ENCODE data around the gene SLC37A2. TPM values are rescaled to one million over a fixed set of nuclear protein-coding genes. Genes with fewer than 3 reads are reported as not detected.

The SLC37A2 gene
- total RNA-seq, 1 donor from 2014 or later, result 1.3 TPM

DNA sequence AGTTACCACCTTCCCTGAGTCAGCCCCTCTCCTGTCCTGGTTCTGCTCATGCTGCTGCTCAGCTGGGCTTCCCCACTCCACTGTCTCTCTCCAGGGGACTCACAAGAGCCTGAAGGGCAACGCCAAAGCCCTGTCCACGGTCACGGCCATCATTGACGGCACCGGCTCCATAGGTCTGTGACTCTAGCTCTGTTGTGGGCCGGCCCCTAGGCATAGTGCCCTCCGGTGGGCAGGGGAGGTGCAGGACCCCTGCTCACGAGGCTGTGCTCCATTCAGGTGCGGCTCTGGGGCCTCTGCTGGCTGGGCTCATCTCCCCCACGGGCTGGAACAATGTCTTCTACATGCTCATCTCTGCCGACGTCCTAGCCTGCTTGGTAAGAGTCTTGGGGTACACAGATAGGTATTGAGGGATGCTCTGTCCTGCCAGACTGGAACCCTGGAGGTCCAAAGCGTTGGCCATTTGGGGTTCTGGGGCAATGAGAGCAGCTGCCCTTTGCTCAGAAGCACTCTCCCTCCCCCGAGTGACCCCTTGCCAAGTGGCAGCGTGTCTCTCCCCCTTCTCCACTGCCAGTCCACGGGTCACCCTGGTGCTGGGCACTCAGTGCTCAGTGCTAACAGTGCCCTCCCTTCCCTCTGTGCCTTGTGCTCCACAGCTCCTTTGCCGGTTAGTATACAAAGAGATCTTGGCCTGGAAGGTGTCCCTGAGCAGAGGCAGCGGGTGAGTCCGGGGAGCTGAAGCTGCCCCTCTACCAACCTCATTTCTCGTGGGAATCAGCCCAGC is 22.4 kb downstream of the SLC37A2 start:
- no peaks in the 10 kb centered on the region for H3K36me3 Mint-ChIP-seq (ENCODE audit: low read depth, unreplicated experiment)
- DNase-seq (ENCODE audit: low read depth) (no peak), FAIRE-seq (no peak)
- H3K9me3 Mint-ChIP-seq (ENCODE audit: unreplicated experiment), result peaks cover 1% of the 10 kb centered on the region
- peaks cover 14% of the 10 kb centered on the region for H3K4me1 ChIP-seq (ENCODE audit: insufficient read depth, low read length)
- H3K4me1 Mint-ChIP-seq (ENCODE audit: low read depth, unreplicated experiment), result peaks cover 11% of the 10 kb centered on the region
- H3K9ac ChIP-seq (ENCODE audit: low read length), result no peak overlapping the region
- H3K27ac Mint-ChIP-seq (ENCODE audit: unreplicated experiment), result no peak overlapping the region
- H3K9me3 ChIP-seq (ENCODE audit: insufficient read depth, low read depth, low read length), result no peaks in the 10 kb centered on the region
- no peaks in the 10 kb centered on the region for H3K79me2 ChIP-seq (ENCODE audit: insufficient read depth, low read length)
- H3K27me3 Mint-ChIP-seq (ENCODE audit: low read depth, unreplicated experiment), result peaks cover 7% of the 10 kb centered on the region
- H3K4me3 ChIP-seq (ENCODE audit: insufficient read depth, low read depth, low read length), result no peak overlapping the region
- H3K27me3 ChIP-seq (ENCODE audit: insufficient read depth, low read length), result no peaks in the 10 kb centered on the region
- H3K4me2 ChIP-seq (ENCODE audit: low read length), result no peak overlapping the region
- no peak overlapping the region for H3K4me3 Mint-ChIP-seq (ENCODE audit: unreplicated experiment)
- no peak overlapping the region for H3K27ac ChIP-seq (ENCODE audit: low read depth, low read length)
- TF ChIP-seq EZH2 (IDR thresholded peaks at IDR 0.05; ENCODE audit: insufficient read depth, low read length) (no peak), CTCF (IDR thresholded peaks at IDR 0.05; ENCODE audit: insufficient read depth, low read depth, low read length) (no peak)
- H2AFZ ChIP-seq (ENCODE audit: low read depth, low read length), result no peak overlapping the region
- no peaks in the 10 kb centered on the region for H4K20me1 ChIP-seq (ENCODE audit: insufficient read depth, low read length)
- H3K36me3 ChIP-seq (ENCODE audit: insufficient read depth, low read length), result no peaks in the 10 kb centered on the region

GRCh38 chr11:125086633-125087296 is 23.7 kb downstream of the SLC37A2 start:
- H3K9me3 Mint-ChIP-seq (ENCODE audit: unreplicated experiment), result no peaks in the 10 kb centered on the region
- FAIRE-seq, result no peak
- H3K27ac Mint-ChIP-seq (ENCODE audit: unreplicated experiment), result no peak overlapping the region

DNA sequence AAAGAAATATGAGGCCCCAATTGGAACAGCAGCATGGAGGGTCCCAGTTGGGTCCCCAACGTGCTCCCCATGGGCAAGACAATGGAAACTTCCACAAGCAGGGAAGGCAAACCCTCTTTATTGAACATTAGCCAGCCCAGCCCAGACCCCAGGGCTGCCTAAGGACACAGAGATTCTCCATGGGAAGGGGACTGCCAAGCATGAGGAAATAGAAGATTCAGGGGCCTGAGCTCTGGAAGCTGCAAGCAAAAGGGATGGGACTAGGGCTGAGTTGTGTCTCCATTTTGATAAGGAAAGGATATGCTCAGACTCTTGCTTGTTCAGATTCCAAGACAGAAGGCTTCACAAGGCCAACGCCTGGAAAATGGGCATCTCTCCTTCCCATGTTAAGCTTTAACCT is 25.0 kb downstream of the SLC37A2 start:
- H3K9ac ChIP-seq (ENCODE audit: low read length), result no peak overlapping the region
- H3K9me3 ChIP-seq (ENCODE audit: insufficient read depth, low read depth, low read length), result no peaks in the 10 kb centered on the region
- peaks cover 22% of the 10 kb centered on the region for H3K4me1 ChIP-seq (ENCODE audit: insufficient read depth, low read length)
- no peaks in the 10 kb centered on the region for H3K9me3 Mint-ChIP-seq (ENCODE audit: unreplicated experiment)
- DNase-seq (ENCODE audit: low read depth), result no peak
- no peak for TF ChIP-seq CTCF (IDR thresholded peaks at IDR 0.05; ENCODE audit: insufficient read depth, low read depth, low read length)
- TF ChIP-seq EZH2 (IDR thresholded peaks at IDR 0.05; ENCODE audit: insufficient read depth, low read length), result no peak
- peaks cover 23% of the 10 kb centered on the region for H3K4me1 Mint-ChIP-seq (ENCODE audit: low read depth, unreplicated experiment)
- H3K27me3 Mint-ChIP-seq (ENCODE audit: low read depth, unreplicated experiment), result peaks cover 7% of the 10 kb centered on the region
- no peak overlapping the region for H3K27ac Mint-ChIP-seq (ENCODE audit: unreplicated experiment)
- no peaks in the 10 kb centered on the region for H3K79me2 ChIP-seq (ENCODE audit: insufficient read depth, low read length)
- no peak overlapping the region for H3K4me3 Mint-ChIP-seq (ENCODE audit: unreplicated experiment)
- FAIRE-seq, result no peak
- H2AFZ ChIP-seq (ENCODE audit: low read depth, low read length), result no peak overlapping the region
- no peaks in the 10 kb centered on the region for H3K36me3 ChIP-seq (ENCODE audit: insufficient read depth, low read length)
- H3K27me3 ChIP-seq (ENCODE audit: insufficient read depth, low read length), result no peaks in the 10 kb centered on the region
- no peaks in the 10 kb centered on the region for H4K20me1 ChIP-seq (ENCODE audit: insufficient read depth, low read length)
- no peak overlapping the region for H3K27ac ChIP-seq (ENCODE audit: low read depth, low read length)
- no peak overlapping the region for H3K4me2 ChIP-seq (ENCODE audit: low read length)
- no peak overlapping the region for H3K4me3 ChIP-seq (ENCODE audit: insufficient read depth, low read depth, low read length)
- no peaks in the 10 kb centered on the region for H3K36me3 Mint-ChIP-seq (ENCODE audit: low read depth, unreplicated experiment)

More at GRCh38 chr11:125086633-125087296, 23.7 kb downstream of the SLC37A2 start:
- TF ChIP-seq EZH2 (IDR thresholded peaks at IDR 0.05; ENCODE audit: insufficient read depth, low read length), result no peak
- Histone ChIP-seq H3K27ac (ENCODE audit: low read depth, low read length) (no peak overlapping the region), H3K9me3 (ENCODE audit: insufficient read depth, low read depth, low read length) (no peaks in the 10 kb centered on the region), H3K9ac (ENCODE audit: low read length) (no peak overlapping the region), H3K27me3 (ENCODE audit: insufficient read depth, low read length) (no peaks in the 10 kb centered on the region), H4K20me1 (ENCODE audit: insufficient read depth, low read length) (no peaks in the 10 kb centered on the region), H2AFZ (ENCODE audit: low read depth, low read length) (no peak overlapping the region), H3K4me2 (ENCODE audit: low read length) (no peak overlapping the region), H3K4me1 (ENCODE audit: insufficient read depth, low read length) (peaks cover 25% of the 10 kb centered on the region), H3K4me3 (ENCODE audit: insufficient read depth, low read depth, low read length) (no peak overlapping the region), H3K36me3 (ENCODE audit: insufficient read depth, low read length) (no peaks in the 10 kb centered on the region), H3K79me2 (ENCODE audit: insufficient read depth, low read length) (no peaks in the 10 kb centered on the region)
- H3K4me1 Mint-ChIP-seq (ENCODE audit: low read depth, unreplicated experiment), result peaks cover 19% of the 10 kb centered on the region
- peaks cover 7% of the 10 kb centered on the region for H3K27me3 Mint-ChIP-seq (ENCODE audit: low read depth, unreplicated experiment)
- H3K36me3 Mint-ChIP-seq (ENCODE audit: low read depth, unreplicated experiment), result no peaks in the 10 kb centered on the region
- no peak for DNase-seq (ENCODE audit: low read depth)
- no peak overlapping the region for H3K4me3 Mint-ChIP-seq (ENCODE audit: unreplicated experiment)
